ENCODE results near the gene CCL26.
"Not testable (repeated sequence)": the region's sequence is repeated elsewhere in the genome, so short reads cannot be mapped to it uniquely, and the experiment has no call there.

The CCL26 gene

GRCh38 chr7:75722373-75722772 lies 49.6 kb downstream of the CCL26 start:
- DNase-seq = no peak
- Mint-ChIP-seq H3K4me1 (peaks cover 12 to 23% of the 10 kb centered on the region in 2 donors), H3K36me3 (no peaks in the 10 kb centered on the region), H3K27ac (no peak overlapping the region), H3K9me3 (no peaks in the 10 kb centered on the region), H3K4me3 (no peak overlapping the region), H3K27me3 (no peaks in the 10 kb centered on the region)
- no peak for ATAC-seq (replicated peaks)

DNA sequence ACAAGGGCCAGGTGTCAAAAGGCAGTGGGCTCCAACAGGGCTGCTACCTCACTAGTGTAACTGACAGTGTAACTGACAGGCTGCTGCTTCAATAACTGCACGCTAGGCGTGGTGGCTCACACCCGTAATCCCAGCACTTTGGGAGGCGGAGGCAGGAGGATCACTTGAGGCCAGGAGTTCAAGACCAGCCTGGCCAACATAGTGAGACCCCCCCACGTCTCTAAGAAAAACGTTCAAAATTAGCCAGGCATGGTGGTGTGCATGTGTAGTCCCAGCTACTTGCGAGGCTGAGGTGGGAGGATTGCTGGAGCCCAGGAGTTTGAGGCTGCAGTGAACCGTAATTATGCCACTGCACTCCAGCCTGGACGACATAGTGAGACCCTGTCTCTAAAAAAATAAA lies 50.1 kb downstream of the CCL26 start:
- H3K27ac Mint-ChIP-seq; H3K27me3 Mint-ChIP-seq; ATAC-seq (replicated peaks); H3K4me3 Mint-ChIP-seq; DNase-seq; H3K9me3 Mint-ChIP-seq; H3K36me3 Mint-ChIP-seq: not testable (repeated sequence)
- peaks cover 12 to 23% of the 10 kb centered on the region in 2 donors for H3K4me1 Mint-ChIP-seq

- H3K4me1 Mint-ChIP-seq = peaks cover 12 to 23% of the 10 kb centered on the region in 2 donors
- no peak for ATAC-seq (replicated peaks)
- no peak for DNase-seq
- H3K9me3 Mint-ChIP-seq = no peaks in the 10 kb centered on the region
- peaks cover 0 to 3% of the 10 kb centered on the region in 2 donors for H3K36me3 Mint-ChIP-seq
- no peak overlapping the region for H3K4me3 Mint-ChIP-seq
- peak overlapping the region; percentile 43 for H3K27ac Mint-ChIP-seq
- no peaks in the 10 kb centered on the region for H3K27me3 Mint-ChIP-seq
Observed at GRCh38 chr7:75721426-75721825, 50.6 kb downstream of the CCL26 start.

- no peak for DNase-seq
- H3K4me1 Mint-ChIP-seq = peaks cover 7 to 14% of the 10 kb centered on the region in 2 donors
- H3K36me3 Mint-ChIP-seq = peaks cover 7 to 11% of the 10 kb centered on the region in 2 donors
- peaks cover 5 to 7% of the 10 kb centered on the region in 2 donors for H3K9me3 Mint-ChIP-seq
- no peaks in the 10 kb centered on the region for H3K27me3 Mint-ChIP-seq
- H3K27ac Mint-ChIP-seq = no peak overlapping the region
- no peak for ATAC-seq (replicated peaks)
- H3K4me3 Mint-ChIP-seq = no peak overlapping the region
Observed at GRCh38 chr7:75719626-75720025, 52.4 kb downstream of the CCL26 start.

Data from stimulated activated naive B cell treated with anti-CD40 and anti-IgM and Interleukin-4, amounts not matched to agents 10 μg/mL and 1 μg/mL and 100 μg/mL, for 72 hours (primary cell).